Activated T-cell treated with anti-CD3 and anti-CD28 coated beads for 48 hours (primary cell): ENCODE measurements around the gene FBXO15.

ENCODE experiments used
- DNase-seq: peaks from one replicate; pipeline ENCODE4 v3.0.0-alpha.2; 2020; ENCODE audit warnings: low read depth

FBXO15 gene

DNA sequence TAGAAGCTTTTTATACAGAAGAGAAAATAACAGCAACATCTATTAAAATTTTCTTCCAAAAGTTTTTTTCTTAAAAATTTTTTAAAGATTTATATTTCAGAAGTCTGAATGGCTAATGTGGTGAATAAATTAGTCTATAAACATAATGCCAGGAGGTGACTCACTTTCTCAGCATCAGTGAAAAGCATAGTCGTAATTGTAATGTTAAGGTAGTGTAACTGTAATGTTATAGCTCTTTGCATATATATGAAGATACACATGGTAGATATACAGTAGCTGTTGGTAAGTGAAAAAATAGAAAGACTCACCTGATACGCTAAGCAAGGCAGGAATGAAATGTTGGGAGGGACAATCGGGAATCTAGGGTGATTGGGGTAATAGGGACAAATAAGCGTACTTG lies 6.2 kb upstream of the FBXO15 start:
- no peak for DNase-seq

GRCh38 chr18:74153377-74153776 lies 5.7 kb upstream of the FBXO15 start:
- no peak for DNase-seq

GRCh38 chr18:74152857-74153256 lies 5.2 kb upstream of the FBXO15 start:
- no peak for DNase-seq

DNA sequence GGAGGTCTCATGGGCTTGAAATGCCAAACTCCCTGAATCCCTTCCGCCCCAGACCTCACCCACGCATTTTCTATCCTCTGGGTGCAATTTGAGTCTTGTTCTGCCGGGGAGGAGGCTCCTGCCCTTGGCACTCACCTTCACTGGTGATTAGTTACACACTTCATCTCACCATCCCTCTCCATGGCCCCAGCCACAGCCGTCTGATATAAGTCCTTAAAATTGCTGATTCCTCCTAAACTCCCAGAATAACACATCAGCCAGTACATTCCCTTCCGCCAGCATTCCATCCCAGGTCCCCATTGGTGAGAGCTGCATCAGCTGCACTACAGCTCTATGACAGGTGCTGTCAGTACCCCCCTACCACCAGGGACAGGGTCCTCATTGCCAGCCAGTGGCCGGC lies 4.6 kb upstream of the FBXO15 start:
- DNase-seq: no peak

GRCh38 chr18:74149878-74150277 lies 2.2 kb upstream of the FBXO15 start:
- DNase-seq: no peak

GRCh38 chr18:74148543-74149070 lies 973 bp upstream of the FBXO15 start:
- no peak for DNase-seq

- DNase-seq: no peak
Observed at GRCh38 chr18:74147491-74147778, 199 bp downstream of the FBXO15 start.

- no peak for DNase-seq
Observed at GRCh38 chr18:74146756-74147155, 878 bp downstream of the FBXO15 start.

GRCh38 chr18:74142252-74142651 lies 5.4 kb downstream of the FBXO15 start:
- no peak for DNase-seq

DNA sequence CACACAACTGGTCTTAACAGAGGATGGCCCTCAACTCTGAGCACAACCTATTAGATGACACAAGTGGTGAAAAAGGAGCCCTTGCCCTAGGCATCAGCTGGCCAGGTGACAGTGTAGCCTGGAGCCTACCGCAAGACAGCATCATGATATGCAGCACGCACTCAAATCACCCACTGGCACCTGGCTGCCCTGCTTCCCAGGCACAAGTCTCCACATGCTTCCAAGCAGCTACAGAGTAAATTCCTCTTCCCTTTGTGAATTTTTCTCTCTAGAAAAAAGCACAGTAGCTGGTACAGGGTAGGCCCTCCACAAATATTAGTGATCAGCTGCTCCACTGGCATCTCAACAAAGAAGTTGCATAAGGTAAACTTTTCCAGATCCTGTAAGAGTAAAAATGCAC lies 6.0 kb downstream of the FBXO15 start:
- DNase-seq: no peak

- no peak for DNase-seq
Observed at GRCh38 chr18:74140582-74140981, 7.1 kb downstream of the FBXO15 start.

- DNase-seq: peak; percentile 29
Observed at GRCh38 chr18:74139888-74140287, 7.7 kb downstream of the FBXO15 start.

GRCh38 chr18:74139411-74139810 lies 8.2 kb downstream of the FBXO15 start:
- no peak for DNase-seq

- DNase-seq: no peak
Observed at GRCh38 chr18:74137920-74138538, 9.6 kb downstream of the FBXO15 start.

DNA sequence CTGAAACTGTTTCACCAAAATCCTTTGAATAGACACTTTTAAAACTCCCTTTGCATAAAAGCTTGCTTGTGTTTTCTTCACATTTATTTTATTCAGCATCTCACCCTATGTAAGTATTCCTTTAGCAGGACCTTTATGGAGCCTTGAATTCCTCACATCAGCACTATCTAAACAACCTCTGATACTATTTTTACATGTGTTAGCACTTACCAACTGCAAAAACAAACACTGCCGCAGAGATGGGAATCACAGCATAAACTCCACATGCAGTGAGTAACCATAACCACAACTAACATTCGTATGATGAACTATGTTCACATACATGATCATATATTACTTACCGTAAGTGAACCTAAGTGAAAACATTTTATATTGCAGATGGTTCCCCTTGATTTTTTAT lies 15.4 kb downstream of the FBXO15 start:
- DNase-seq: no peak

DNA sequence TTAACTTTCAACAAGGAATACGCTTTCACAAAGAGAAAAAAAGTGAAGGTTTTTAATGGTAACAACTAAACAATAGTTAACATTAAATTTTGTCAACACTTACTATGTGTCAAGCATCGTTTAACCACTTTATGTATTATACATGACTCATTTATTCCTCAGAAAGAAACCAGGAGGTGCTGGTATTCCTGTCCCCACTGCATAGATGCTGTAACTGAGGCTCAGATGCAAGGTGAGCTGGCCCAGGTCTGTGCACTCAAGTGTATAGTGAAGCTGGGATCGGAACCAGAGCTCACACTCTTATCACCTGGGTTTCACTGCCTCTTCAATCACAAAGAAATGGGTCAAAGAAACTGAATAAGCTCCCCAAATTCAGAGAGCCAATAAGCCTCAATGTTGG lies 16.5 kb downstream of the FBXO15 start:
- DNase-seq: no peak

DNA sequence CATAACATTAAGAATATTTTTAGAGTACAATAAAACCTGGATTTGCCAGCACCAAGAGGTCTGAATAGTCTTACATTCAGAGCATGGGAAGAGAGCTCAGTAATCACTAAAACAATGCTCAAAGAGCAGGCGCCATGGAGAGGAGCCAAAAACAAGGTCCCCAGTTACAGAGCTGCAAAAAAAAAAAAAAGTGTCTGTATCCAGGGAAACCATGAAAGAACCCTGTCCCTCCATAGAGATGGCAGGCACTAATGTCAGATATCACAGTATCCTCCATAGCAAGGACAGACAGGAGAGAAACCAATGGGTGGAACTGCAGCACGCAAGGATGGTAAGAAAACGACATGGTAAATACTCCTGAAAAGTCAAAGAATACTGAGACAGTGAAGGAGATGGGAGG lies 19.5 kb downstream of the FBXO15 start:
- DNase-seq: no peak

GRCh38 chr18:74126684-74127655 lies 20.7 kb downstream of the FBXO15 start:
- no peak for DNase-seq

- DNase-seq: no peak
Observed at GRCh38 chr18:74124642-74125041, 23.0 kb downstream of the FBXO15 start.

DNA sequence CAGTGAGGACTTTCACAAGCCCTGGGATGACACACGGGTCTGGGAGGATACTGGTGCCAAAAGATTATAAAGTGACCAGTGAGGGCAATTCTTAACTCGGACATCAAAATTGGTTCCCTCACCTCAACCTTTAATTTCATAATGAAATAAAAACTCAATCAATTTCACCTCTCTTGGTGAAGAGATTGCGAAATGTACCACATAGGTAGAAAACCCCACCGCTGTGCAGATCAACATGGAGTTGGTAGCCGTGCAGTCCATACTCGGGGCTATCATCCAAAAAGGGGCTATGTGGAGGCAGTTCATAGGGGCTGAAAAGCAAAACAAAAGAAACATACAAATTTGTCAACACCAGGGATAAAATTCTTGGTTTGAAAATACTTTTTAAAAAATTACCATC lies 24.4 kb downstream of the FBXO15 start:
- DNase-seq: no peak

GRCh38 chr18:74116633-74117554 lies 30.7 kb downstream of the FBXO15 start:
- DNase-seq: no peak

- DNase-seq: no peak
Observed at GRCh38 chr18:74115046-74115445, 32.6 kb downstream of the FBXO15 start.
